WTC11 (cell line): ENCODE results near the gene ZDHHC17. TPM values are rescaled to one million over a fixed set of nuclear protein-coding genes. Genes with fewer than 3 reads are reported as not detected.
A peak's percentile ranks its signal among the peaks of the same experiment; 100 is the strongest.

Experiments used
- ATAC-seq: fragments of 200-7000 bp; cut with Tn5 transposase; 2 replicates; pipeline ENCODE4 v1.10.0; 2021; ENCODE audit warnings: mild to moderate bottlenecking, moderate library complexity
- CTCF ChIA-PET: fragments of 300-600 bp; sonication (Branson Sonifier 250); formaldehyde crosslinking; loops from one replicate; lab custom pipeline; 2021; ENCODE audit warnings: antibody characterized with exemption; lab: Charles Lee
- POLR2A ChIA-PET: fragments of 350-600 bp; sonication (Branson Sonifier 250); formaldehyde crosslinking; loops from one replicate; lab custom pipeline; 2021; ENCODE audit warnings: antibody characterized with exemption; lab: Charles Lee
- DNase-seq: peaks from one replicate; pipeline ENCODE4 v3.0.0; 2021; ENCODE audit warnings: low spot score
- H3K27ac Mint-ChIP-seq: 2 replicates; pipeline ENCODE4 v1.8.0; 2021; ENCODE audit warnings: mixed read lengths
- H3K27me3 Mint-ChIP-seq: 2 replicates; pipeline ENCODE4 v1.8.0; 2021; ENCODE audit warnings: low read depth, mild to moderate bottlenecking, moderate library complexity, mixed read lengths
- H3K36me3 Mint-ChIP-seq: 2 replicates; pipeline ENCODE4 v1.8.0; 2021; ENCODE audit warnings: mixed read lengths
- H3K4me1 Mint-ChIP-seq: 2 replicates; pipeline ENCODE4 v1.8.0; 2022; ENCODE audit warnings: mixed read lengths
- H3K4me3 Mint-ChIP-seq: 2 replicates; pipeline ENCODE4 v1.8.0; 2021; ENCODE audit warnings: mild to moderate bottlenecking, moderate library complexity, mixed read lengths
- H3K9me3 Mint-ChIP-seq: 2 replicates; pipeline ENCODE4 v1.8.0; 2021; ENCODE audit warnings: mixed read lengths
- ATF2 ChIP-seq: sonication (generic); formaldehyde crosslinking; IDR thresholded peaks from 2 replicates; pipeline ENCODE4 v1.8.1; 2022; ENCODE audit warnings: low read depth, missing genetic modification reagents, borderline replicate concordance
- E2F1 ChIP-seq: sonication (generic); formaldehyde crosslinking; IDR thresholded peaks from 2 replicates; pipeline ENCODE4 v1.8.0; 2022; ENCODE audit warnings: mild to moderate bottlenecking, missing genetic modification reagents
- E2F5 ChIP-seq: sonication (generic); formaldehyde crosslinking; IDR thresholded peaks from 2 replicates; pipeline ENCODE4 v1.8.1; 2022; ENCODE audit warnings: mild to moderate bottlenecking, moderate library complexity, missing genetic modification reagents
- ELF4 ChIP-seq: sonication (generic); formaldehyde crosslinking; IDR thresholded peaks from 2 replicates; pipeline ENCODE4 v1.8.1; 2022; ENCODE audit warnings: low read depth, mild to moderate bottlenecking, moderate library complexity, missing genetic modification reagents
- ERG ChIP-seq: fragments of 250-450 bp; sonication (Bioruptor Pico); IDR thresholded peaks from 2 replicates; pipeline ENCODE4 v1.8.0; 2021; ENCODE audit warnings: mild to moderate bottlenecking
- GTF2I ChIP-seq: fragments of 250-450 bp; sonication (Bioruptor Pico); conservative IDR thresholded peaks from 2 replicates; pipeline ENCODE4 v1.4.0; 2021; ENCODE audit warnings: mild to moderate bottlenecking
- IRF2 ChIP-seq: sonication (generic); formaldehyde crosslinking; IDR thresholded peaks from 2 replicates; pipeline ENCODE4 v1.8.0; 2022; ENCODE audit warnings: low read depth, missing genetic modification reagents, borderline replicate concordance
- KAT7 ChIP-seq: sonication (generic); formaldehyde crosslinking; IDR thresholded peaks from 2 replicates; pipeline ENCODE4 v1.8.1; 2023; ENCODE audit warnings: missing genetic modification reagents, mild to moderate bottlenecking, borderline replicate concordance
- NFYB ChIP-seq: sonication (generic); formaldehyde crosslinking; conservative IDR thresholded peaks from 2 replicates; pipeline ENCODE4 v1.8.0; 2022; ENCODE audit warnings: low read depth, missing genetic modification reagents
- NR3C1 ChIP-seq: sonication (generic); formaldehyde crosslinking; conservative IDR thresholded peaks from 2 replicates; pipeline ENCODE4 v1.8.1; 2023; ENCODE audit warnings: low read depth, mild to moderate bottlenecking, missing genetic modification reagents
- RELA ChIP-seq: sonication (generic); formaldehyde crosslinking; IDR thresholded peaks from 2 replicates; pipeline ENCODE4 v1.8.1; 2022; ENCODE audit warnings: missing genetic modification reagents, mild to moderate bottlenecking, borderline replicate concordance
- RORB ChIP-seq: fragments of 250-450 bp; sonication (Bioruptor Pico); IDR thresholded peaks from 2 replicates; pipeline ENCODE4 v1.9.0; 2021; ENCODE audit warnings: mild to moderate bottlenecking
- SOX15 ChIP-seq: fragments of 250-450 bp; sonication (Bioruptor Pico); IDR thresholded peaks from 2 replicates; pipeline ENCODE4 v1.9.0; 2021; ENCODE audit warnings: mild to moderate bottlenecking
- TEAD1 ChIP-seq: sonication (generic); formaldehyde crosslinking; IDR thresholded peaks from 2 replicates; pipeline ENCODE4 v1.8.0; 2022; ENCODE audit warnings: mild to moderate bottlenecking, missing genetic modification reagents
- ZNF219 ChIP-seq: sonication (generic); formaldehyde crosslinking; IDR thresholded peaks from 2 replicates; pipeline ENCODE4 v1.8.0; 2023; ENCODE audit warnings: missing genetic modification reagents, mild to moderate bottlenecking, borderline replicate concordance
- ZNF317 ChIP-seq: sonication (generic); formaldehyde crosslinking; IDR thresholded peaks from 2 replicates; pipeline ENCODE4 v1.8.1; 2023; ENCODE audit warnings: low read depth, mild to moderate bottlenecking, moderate library complexity, missing genetic modification reagents, borderline replicate concordance
- ZNF416 ChIP-seq: fragments of 250-450 bp; sonication (Bioruptor Pico); IDR thresholded peaks from 2 replicates; pipeline ENCODE4 v1.9.0; 2021; ENCODE audit warnings: mild to moderate bottlenecking, inconsistent platforms
- ZNF512 ChIP-seq: sonication (generic); formaldehyde crosslinking; IDR thresholded peaks from 2 replicates; pipeline ENCODE4 v1.8.1; 2022; ENCODE audit warnings: missing genetic modification reagents, borderline replicate concordance
- total RNA-seq: library from RNA; stranded (reverse); gene quantifications from 3 replicates; pipeline ENCODE4 v1.2.3, GENCODE V29; 2021

The ZDHHC17 gene
- total RNA-seq, 1 experiment from 2014 or later = 30.7 TPM

- Mint-ChIP-seq H3K27me3 (no peaks in the 10 kb centered on the region), H3K27ac (peak overlapping the region; percentile 24; the same call in 1 of the 2 replicates), H3K4me1 (peaks cover 15% of the 10 kb centered on the region), H3K4me3 (no peak overlapping the region), H3K9me3 (peaks cover 23% of the 10 kb centered on the region), H3K36me3 (peaks cover 14% of the 10 kb centered on the region)
- DNase-seq (no peak), ATAC-seq (no peak)
- ChIA-PET POLR2A (interaction anchor here (0.5 kb wide), 1 partner anchor 152 kb away, joined by 5 read pairs; no protein-coding TSS in a partner anchor), CTCF (interaction anchor here (0.9 to 2.0 kb wide), 4 partner anchors 76 to 168 kb away, joined by 3 to 14 read pairs (median 4); no protein-coding TSS in a partner anchor)
- TF ChIP-seq ERG (CRISPR knock-in tag) (no peak), ZNF317 (CRISPR knock-in tag) (no peak), KAT7 (CRISPR knock-in tag) (no peak), SOX15 (no peak), ZNF512 (CRISPR knock-in tag) (no peak), NFYB (CRISPR knock-in tag) (no peak), NR3C1 (CRISPR knock-in tag) (no peak), ZNF416 (CRISPR knock-in tag) (no peak), RORB (no peak), GTF2I (CRISPR knock-in tag) (no peak), IRF2 (no peak), E2F1 (no peak), E2F5 (CRISPR knock-in tag) (no peak), ZNF219 (CRISPR knock-in tag) (no peak), RELA (no peak), ATF2 (CRISPR knock-in tag) (no peak), ELF4 (CRISPR knock-in tag) (no peak), TEAD1 (CRISPR knock-in tag) (no peak)
These were observed 25.6 kb downstream of the ZDHHC17 start for GRCh38 chr12:76789335-76790050.
